Retinal pigment epithelial cell (primary cell): Measurements from ENCODE around the gene PREX1.

ENCODE experiments used
- DNase-seq: peaks from one replicate; pipeline ENCODE4 v3.0.0-alpha.2; 2010; ENCODE audit warnings: low read depth
- H3K4me3 ChIP-seq: 2 replicates; pipeline ENCODE4 v1.5.1; 2011; ENCODE audit warnings: mild to moderate bottlenecking, low read length, control low read depth, moderate library complexity
- TF ChIP-seq, protein P1 (sequence below): conservative IDR thresholded peaks from 2 replicates; pipeline ENCODE4 v1.5.1; 2011; ENCODE audit warnings: low read depth, low read length, control low read depth, inconsistent platforms

The PREX1 gene

DNA sequence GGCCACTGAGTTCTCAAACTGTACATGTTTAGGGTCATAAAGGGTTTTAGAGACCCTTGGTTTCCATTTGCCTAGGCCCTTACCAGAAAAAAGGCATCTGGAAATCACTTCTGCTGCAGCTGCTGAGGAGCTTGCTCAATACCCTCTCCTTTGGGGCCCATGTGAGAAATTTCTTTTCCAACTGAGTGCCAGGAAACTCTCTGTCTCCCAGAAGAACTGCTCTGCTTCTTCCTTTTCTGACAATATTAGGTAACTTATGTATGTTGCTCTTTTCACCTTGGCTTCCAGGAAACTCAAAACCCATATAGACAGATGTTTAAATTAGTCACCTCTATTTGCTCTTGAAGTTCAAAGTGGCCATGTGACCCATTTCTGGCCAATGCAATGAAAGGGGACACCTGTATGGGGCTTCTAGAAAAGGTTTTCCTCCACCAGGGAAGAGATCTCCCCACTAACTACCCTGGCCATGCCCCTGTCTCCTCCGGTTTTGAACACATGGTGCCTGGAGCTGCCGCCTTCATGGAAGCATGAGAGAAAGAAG lies 121.6 kb downstream of the PREX1 start:
- TF ChIP-seq, protein P1, sequence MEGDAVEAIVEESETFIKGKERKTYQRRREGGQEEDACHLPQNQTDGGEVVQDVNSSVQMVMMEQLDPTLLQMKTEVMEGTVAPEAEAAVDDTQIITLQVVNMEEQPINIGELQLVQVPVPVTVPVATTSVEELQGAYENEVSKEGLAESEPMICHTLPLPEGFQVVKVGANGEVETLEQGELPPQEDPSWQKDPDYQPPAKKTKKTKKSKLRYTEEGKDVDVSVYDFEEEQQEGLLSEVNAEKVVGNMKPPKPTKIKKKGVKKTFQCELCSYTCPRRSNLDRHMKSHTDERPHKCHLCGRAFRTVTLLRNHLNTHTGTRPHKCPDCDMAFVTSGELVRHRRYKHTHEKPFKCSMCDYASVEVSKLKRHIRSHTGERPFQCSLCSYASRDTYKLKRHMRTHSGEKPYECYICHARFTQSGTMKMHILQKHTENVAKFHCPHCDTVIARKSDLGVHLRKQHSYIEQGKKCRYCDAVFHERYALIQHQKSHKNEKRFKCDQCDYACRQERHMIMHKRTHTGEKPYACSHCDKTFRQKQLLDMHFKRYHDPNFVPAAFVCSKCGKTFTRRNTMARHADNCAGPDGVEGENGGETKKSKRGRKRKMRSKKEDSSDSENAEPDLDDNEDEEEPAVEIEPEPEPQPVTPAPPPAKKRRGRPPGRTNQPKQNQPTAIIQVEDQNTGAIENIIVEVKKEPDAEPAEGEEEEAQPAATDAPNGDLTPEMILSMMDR = no peak
- no peak overlapping the region for H3K4me3 ChIP-seq
- no peak for DNase-seq

- no peak for DNase-seq
- no peak overlapping the region for H3K4me3 ChIP-seq
Measured at GRCh38 chr20:48705240-48706115, 122.3 kb downstream of the PREX1 start.

DNA sequence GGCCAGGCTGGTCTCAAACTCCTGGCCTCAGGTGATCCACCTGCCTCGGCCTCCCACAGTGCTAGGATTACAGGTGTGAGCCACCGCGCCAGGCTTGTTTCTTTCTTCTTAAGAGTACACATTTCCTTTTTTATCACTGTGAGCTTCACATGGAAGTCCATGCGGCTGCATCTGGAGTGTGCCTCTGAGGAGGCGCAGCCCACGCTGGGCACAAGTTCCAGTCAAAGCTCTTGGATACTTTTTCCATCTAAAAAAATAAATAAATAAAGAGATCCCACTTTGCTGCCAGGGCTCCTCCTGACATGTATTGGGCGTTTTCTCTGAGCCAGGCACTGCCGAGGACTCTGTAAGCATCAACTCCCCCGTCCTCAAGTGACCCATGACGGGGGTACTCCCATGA lies 123.0 kb downstream of the PREX1 start:
- no peak for DNase-seq
- no peak overlapping the region for H3K4me3 ChIP-seq
- TF ChIP-seq, protein P1 = no peak

More at GRCh38 chr20:48705240-48706115, 122.3 kb downstream of the PREX1 start:
- TF ChIP-seq, protein P1 = no peak

GRCh38 chr20:48703511-48704219 lies 124.1 kb downstream of the PREX1 start:
- no peak overlapping the region for H3K4me3 ChIP-seq
- DNase-seq = no peak
- TF ChIP-seq, protein P1 = no peak

- TF ChIP-seq, protein P1 = no peak
Measured at GRCh38 chr20:48703107-48703506, 124.7 kb downstream of the PREX1 start.

GRCh38 chr20:48702455-48702913 lies 125.3 kb downstream of the PREX1 start:
- TF ChIP-seq, protein P1 = no peak
- no peak overlapping the region for H3K4me3 ChIP-seq
- no peak for DNase-seq

More at GRCh38 chr20:48703107-48703506, 124.7 kb downstream of the PREX1 start:
- no peak overlapping the region for H3K4me3 ChIP-seq
- no peak for DNase-seq
